Measurements from ENCODE around the gene DLK1. TPM values are rescaled to one million over a fixed set of nuclear protein-coding genes. Genes with fewer than 3 reads are reported as not detected.

DLK1 gene
- total RNA-seq, 1 donor from 2014 or later = 1.3 TPM

GRCh38 chr14:100696008-100696407, 30.7 kb upstream of the DLK1 start:
- Mint-ChIP-seq H3K27me3 (ENCODE audit: unreplicated experiment) (peaks cover 15% of the 10 kb centered on the region), H3K27ac (ENCODE audit: unreplicated experiment) (no peak overlapping the region), H3K9me3 (ENCODE audit: unreplicated experiment) (no peaks in the 10 kb centered on the region)

GRCh38 chr14:100696590-100696989, 30.1 kb upstream of the DLK1 start:
- peaks cover 5% of the 10 kb centered on the region for H3K4me1 Mint-ChIP-seq (ENCODE audit: unreplicated experiment)
- no peak overlapping the region for H3K4me3 Mint-ChIP-seq (ENCODE audit: unreplicated experiment)
- TF ChIP-seq CTCF (IDR thresholded peaks at IDR 0.05; ENCODE audit: unreplicated experiment) = no peak
- H3K36me3 Mint-ChIP-seq (ENCODE audit: low read depth, unreplicated experiment) = no peaks in the 10 kb centered on the region
- H3K27ac Mint-ChIP-seq (ENCODE audit: unreplicated experiment) = no peak overlapping the region
- no peak for DNase-seq (ENCODE audit: low spot score)
- H3K27me3 Mint-ChIP-seq (ENCODE audit: unreplicated experiment) = peaks cover 15% of the 10 kb centered on the region
- no peaks in the 10 kb centered on the region for H3K9me3 Mint-ChIP-seq (ENCODE audit: unreplicated experiment)

More at GRCh38 chr14:100696008-100696407, 30.7 kb upstream of the DLK1 start:
- Mint-ChIP-seq H3K4me3 (ENCODE audit: unreplicated experiment) (no peak overlapping the region), H3K36me3 (ENCODE audit: low read depth, unreplicated experiment) (no peaks in the 10 kb centered on the region), H3K4me1 (ENCODE audit: unreplicated experiment) (peaks cover 5% of the 10 kb centered on the region)
- TF ChIP-seq CTCF (IDR thresholded peaks at IDR 0.05; ENCODE audit: unreplicated experiment) = no peak
- no peak for DNase-seq (ENCODE audit: low spot score)

GRCh38 chr14:100698066-100698465, 28.6 kb upstream of the DLK1 start:
- no peak for DNase-seq (ENCODE audit: low spot score)
- no peak overlapping the region for H3K4me3 Mint-ChIP-seq (ENCODE audit: unreplicated experiment)
- peaks cover 10% of the 10 kb centered on the region for H3K27me3 Mint-ChIP-seq (ENCODE audit: unreplicated experiment)
- H3K9me3 Mint-ChIP-seq (ENCODE audit: unreplicated experiment) = no peaks in the 10 kb centered on the region
- peaks cover 3% of the 10 kb centered on the region for H3K4me1 Mint-ChIP-seq (ENCODE audit: unreplicated experiment)
- H3K36me3 Mint-ChIP-seq (ENCODE audit: low read depth, unreplicated experiment) = no peaks in the 10 kb centered on the region
- H3K27ac Mint-ChIP-seq (ENCODE audit: unreplicated experiment) = no peak overlapping the region
- no peak for TF ChIP-seq CTCF (IDR thresholded peaks at IDR 0.05; ENCODE audit: unreplicated experiment)

GRCh38 chr14:100698666-100699448, 27.8 kb upstream of the DLK1 start:
- H3K9me3 Mint-ChIP-seq (ENCODE audit: unreplicated experiment) = no peaks in the 10 kb centered on the region
- H3K4me1 Mint-ChIP-seq (ENCODE audit: unreplicated experiment) = no peaks in the 10 kb centered on the region
- H3K36me3 Mint-ChIP-seq (ENCODE audit: low read depth, unreplicated experiment) = no peaks in the 10 kb centered on the region
- no peak for TF ChIP-seq CTCF (IDR thresholded peaks at IDR 0.05; ENCODE audit: unreplicated experiment)
- H3K4me3 Mint-ChIP-seq (ENCODE audit: unreplicated experiment) = no peak overlapping the region
- no peak overlapping the region for H3K27ac Mint-ChIP-seq (ENCODE audit: unreplicated experiment)
- no peak for DNase-seq (ENCODE audit: low spot score)
- peaks cover 10% of the 10 kb centered on the region for H3K27me3 Mint-ChIP-seq (ENCODE audit: unreplicated experiment)

- Mint-ChIP-seq H3K4me3 (ENCODE audit: unreplicated experiment) (no peak overlapping the region), H3K27ac (ENCODE audit: unreplicated experiment) (no peak overlapping the region), H3K36me3 (ENCODE audit: low read depth, unreplicated experiment) (no peaks in the 10 kb centered on the region), H3K4me1 (ENCODE audit: unreplicated experiment) (no peaks in the 10 kb centered on the region), H3K9me3 (ENCODE audit: unreplicated experiment) (no peaks in the 10 kb centered on the region), H3K27me3 (ENCODE audit: unreplicated experiment) (peaks cover 12% of the 10 kb centered on the region)
- TF ChIP-seq CTCF (IDR thresholded peaks at IDR 0.05; ENCODE audit: unreplicated experiment) = no peak
- no peak for DNase-seq (ENCODE audit: low spot score)
Observed at GRCh38 chr14:100701314-100701713, 25.4 kb upstream of the DLK1 start.
